ENCODE measurements around the gene BHMT.

The BHMT gene

GRCh38 chr5:79105868-79106267, 5.7 kb upstream of the BHMT start:
- no peak overlapping the region for H3K4me3 Mint-ChIP-seq
- CTCF ChIA-PET = interaction anchor here (1.3 to 3.7 kb wide), 4 partner anchors 12 to 86 kb away, joined by 3 to 22 read pairs (median 7); no protein-coding TSS in a partner anchor
- DNase-seq = no peak
- peaks cover 1% of the 10 kb centered on the region for H3K9me3 Mint-ChIP-seq
- H3K27ac Mint-ChIP-seq = no peak overlapping the region
- H3K4me1 Mint-ChIP-seq = no peaks in the 10 kb centered on the region
- H3K36me3 Mint-ChIP-seq = no peaks in the 10 kb centered on the region
- peaks cover 34% of the 10 kb centered on the region for H3K27me3 Mint-ChIP-seq

- Mint-ChIP-seq H3K36me3 (no peaks in the 10 kb centered on the region), H3K4me3 (no peak overlapping the region), H3K9me3 (no peaks in the 10 kb centered on the region)
Measured at GRCh38 chr5:79107020-79107796, 4.4 kb upstream of the BHMT start.

DNA sequence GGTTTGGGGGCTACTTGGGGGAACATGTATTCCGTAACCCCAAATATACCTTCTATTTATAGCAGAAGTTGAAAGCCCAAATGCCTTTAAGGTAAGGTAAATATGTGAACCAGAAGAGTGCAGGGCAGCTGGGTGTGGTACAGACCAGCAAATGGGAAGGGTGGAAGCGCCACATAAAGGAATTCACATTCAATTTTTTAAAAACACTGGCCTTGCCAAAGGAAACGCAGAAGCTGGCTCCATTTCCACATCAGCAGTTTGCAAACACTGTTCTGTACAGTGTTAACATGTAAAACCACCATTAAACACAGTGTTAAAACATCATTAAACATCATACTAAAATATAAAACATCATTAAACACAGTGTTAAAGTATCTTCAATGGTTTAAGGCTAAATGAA, 3.5 kb upstream of the BHMT start:
- Mint-ChIP-seq H3K4me3 (no peak overlapping the region), H3K4me1 (no peaks in the 10 kb centered on the region), H3K27ac (no peak overlapping the region), H3K36me3 (no peaks in the 10 kb centered on the region), H3K27me3 (peaks cover 54% of the 10 kb centered on the region), H3K9me3 (no peaks in the 10 kb centered on the region)
- DNase-seq = no peak
- CTCF ChIA-PET = interaction anchor here (0.6 to 3.7 kb wide), 3 partner anchors 25 to 83 kb away, joined by 3 to 22 read pairs (median 3); no protein-coding TSS in a partner anchor

More at GRCh38 chr5:79107020-79107796, 4.4 kb upstream of the BHMT start:
- CTCF ChIA-PET = interaction anchor here (0.7 to 3.7 kb wide), 4 partner anchors 26 to 602 kb away, joined by 3 to 22 read pairs (median 6); no protein-coding TSS in a partner anchor
- H3K27ac Mint-ChIP-seq = no peak overlapping the region
- H3K27me3 Mint-ChIP-seq = peaks cover 45% of the 10 kb centered on the region
- no peak for DNase-seq
- H3K4me1 Mint-ChIP-seq = no peaks in the 10 kb centered on the region

GRCh38 chr5:79108792-79109191, 2.8 kb upstream of the BHMT start:
- H3K27ac Mint-ChIP-seq = no peak overlapping the region
- no peak overlapping the region for H3K4me3 Mint-ChIP-seq
- CTCF ChIA-PET = interaction anchor here (0.6 to 3.7 kb wide), 4 partner anchors 24 to 84 kb away, joined by 3 to 22 read pairs (median 6); no protein-coding TSS in a partner anchor
- no peaks in the 10 kb centered on the region for H3K4me1 Mint-ChIP-seq
- H3K36me3 Mint-ChIP-seq = no peaks in the 10 kb centered on the region
- peaks cover 60% of the 10 kb centered on the region for H3K27me3 Mint-ChIP-seq
- no peak for DNase-seq
- H3K9me3 Mint-ChIP-seq = no peaks in the 10 kb centered on the region

GRCh38 chr5:79109527-79110492, 1.8 kb upstream of the BHMT start:
- Mint-ChIP-seq H3K27ac (no peak overlapping the region), H3K27me3 (peaks cover 58% of the 10 kb centered on the region), H3K36me3 (no peaks in the 10 kb centered on the region), H3K4me3 (no peak overlapping the region), H3K9me3 (no peaks in the 10 kb centered on the region), H3K4me1 (no peaks in the 10 kb centered on the region)
- CTCF ChIA-PET = interaction anchor here (1.1 kb wide), 1 partner anchor 85 kb away, joined by 8 read pairs; no protein-coding TSS in a partner anchor
- peak; percentile 39 for DNase-seq

DNA sequence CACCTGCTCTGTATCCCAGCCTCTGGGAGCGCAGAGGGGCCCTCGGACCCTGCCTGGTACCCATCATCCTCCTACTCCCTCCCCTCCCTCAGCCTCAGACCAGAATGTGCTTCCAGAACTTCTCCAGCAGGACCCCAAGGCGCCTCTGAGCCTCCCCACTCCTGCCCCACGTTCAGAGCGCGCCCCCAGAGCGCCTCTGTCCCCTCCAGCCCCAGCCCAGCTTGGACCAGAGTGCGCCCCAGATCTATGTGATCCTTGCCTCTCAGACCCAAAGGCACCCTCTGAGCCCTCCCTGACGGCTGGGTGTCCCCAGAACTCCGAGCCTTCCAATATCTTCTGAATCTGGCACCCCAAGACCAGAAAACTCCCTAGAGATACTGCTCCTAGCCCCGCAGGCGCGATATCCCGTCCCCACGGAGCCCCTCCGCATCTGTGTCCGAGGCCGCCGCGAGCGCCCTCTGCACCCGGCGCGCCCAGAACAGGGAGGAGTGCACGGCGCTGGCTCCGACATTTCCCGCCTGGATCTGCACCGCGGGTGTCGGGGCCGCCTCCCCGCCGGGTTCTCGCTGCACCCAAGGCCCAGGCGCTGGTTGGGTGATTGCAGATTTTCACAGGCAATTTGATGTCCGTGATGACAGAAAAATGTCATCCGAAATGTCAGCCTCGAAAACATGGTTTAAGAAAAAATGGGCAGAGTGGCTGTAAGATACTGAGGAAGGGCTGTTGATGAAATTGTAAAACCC, 522 bp downstream of the BHMT start:
- CTCF ChIA-PET = interaction anchor here (1.2 kb wide), 1 partner anchor 139 kb away, joined by 3 read pairs; no protein-coding TSS in a partner anchor
- DNase-seq = no peak
- Mint-ChIP-seq H3K9me3 (no peaks in the 10 kb centered on the region), H3K36me3 (no peaks in the 10 kb centered on the region), H3K27ac (no peak overlapping the region), H3K27me3 (peaks cover 53% of the 10 kb centered on the region), H3K4me1 (no peaks in the 10 kb centered on the region), H3K4me3 (no peak overlapping the region)

DNA sequence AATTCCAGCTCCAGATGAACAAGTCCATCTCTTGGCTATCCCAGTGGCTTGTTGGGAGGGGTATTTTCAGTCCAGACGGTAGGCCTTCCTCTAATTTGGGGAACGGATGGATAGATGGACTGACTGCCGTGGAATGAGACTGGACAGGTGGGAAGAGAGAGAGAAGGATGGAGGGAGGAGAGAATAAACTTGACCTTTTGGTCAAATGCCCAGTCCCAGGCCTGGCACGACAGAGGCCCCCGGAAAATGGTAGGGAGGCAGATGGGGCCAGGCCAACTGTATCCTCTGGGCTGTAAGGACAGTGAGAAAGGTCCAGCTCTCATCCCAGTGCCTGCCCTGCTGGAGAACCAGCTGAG, 1.1 kb downstream of the BHMT start:
- Mint-ChIP-seq H3K36me3 (no peaks in the 10 kb centered on the region), H3K27me3 (peaks cover 48% of the 10 kb centered on the region), H3K4me1 (no peaks in the 10 kb centered on the region), H3K27ac (no peak overlapping the region), H3K4me3 (no peak overlapping the region), H3K9me3 (no peaks in the 10 kb centered on the region)
- no peak for DNase-seq
- CTCF ChIA-PET = interaction anchor here (1.2 kb wide), 1 partner anchor 140 kb away, joined by 3 read pairs; no protein-coding TSS in a partner anchor

DNA sequence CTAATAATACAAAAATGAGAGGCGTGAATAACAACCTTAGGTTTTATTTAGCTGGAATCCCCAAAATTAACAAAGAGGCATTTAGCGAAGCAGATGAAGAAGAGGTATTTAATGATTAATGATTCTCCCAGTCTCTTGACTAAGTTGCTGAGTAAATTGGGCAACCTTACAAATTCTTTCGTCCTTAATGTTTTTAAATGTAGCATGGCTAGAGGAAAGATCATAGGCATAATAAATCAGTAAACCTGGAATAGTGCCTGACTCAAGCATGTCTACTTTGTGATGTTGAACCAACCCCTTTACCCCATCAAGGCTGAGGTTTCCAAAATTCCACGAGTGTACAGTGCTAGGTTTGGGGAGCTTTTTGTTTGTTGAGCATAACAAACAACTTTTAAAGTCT, 7.9 kb downstream of the BHMT start:
- H3K36me3 Mint-ChIP-seq = no peaks in the 10 kb centered on the region
- H3K9me3 Mint-ChIP-seq = no peaks in the 10 kb centered on the region
- peaks cover 10% of the 10 kb centered on the region for H3K27me3 Mint-ChIP-seq
- no peaks in the 10 kb centered on the region for H3K4me1 Mint-ChIP-seq
- no peak for DNase-seq
- H3K4me3 Mint-ChIP-seq = no peak overlapping the region
- CTCF ChIA-PET = interaction anchor here (1.5 kb wide), 1 partner anchor 14 kb away, joined by 7 read pairs; no protein-coding TSS in a partner anchor
- H3K27ac Mint-ChIP-seq = no peak overlapping the region

- Mint-ChIP-seq H3K4me3 (no peak overlapping the region), H3K4me1 (no peaks in the 10 kb centered on the region), H3K27me3 (peaks cover 10% of the 10 kb centered on the region), H3K36me3 (no peaks in the 10 kb centered on the region), H3K27ac (no peak overlapping the region), H3K9me3 (no peaks in the 10 kb centered on the region)
- no peak for DNase-seq
- CTCF ChIA-PET = interaction anchor here (1.5 kb wide), 1 partner anchor 13 kb away, joined by 7 read pairs; no protein-coding TSS in a partner anchor
Measured at GRCh38 chr5:79120221-79120620, 8.6 kb downstream of the BHMT start.

- H3K4me1 Mint-ChIP-seq = no peaks in the 10 kb centered on the region
- CTCF ChIA-PET = interaction anchor here (0.6 to 14.7 kb wide), 3 partner anchors 10 to 233 kb away, joined by 3 to 291 read pairs (median 10); no protein-coding TSS in a partner anchor
- no peaks in the 10 kb centered on the region for H3K9me3 Mint-ChIP-seq
- no peaks in the 10 kb centered on the region for H3K36me3 Mint-ChIP-seq
- peaks cover 10% of the 10 kb centered on the region for H3K27me3 Mint-ChIP-seq
- no peak overlapping the region for H3K4me3 Mint-ChIP-seq
- H3K27ac Mint-ChIP-seq = no peak overlapping the region
- no peak for DNase-seq
Measured at GRCh38 chr5:79122973-79123372, 11.4 kb downstream of the BHMT start.

- CTCF ChIA-PET = interaction anchor here (2.2 to 14.7 kb wide), 2 partner anchors 9 to 101 kb away, joined by 10 to 291 read pairs; no protein-coding TSS in a partner anchor
- Mint-ChIP-seq H3K4me3 (no peak overlapping the region), H3K27ac (no peak overlapping the region)
Measured at GRCh38 chr5:79124607-79125006, 13.0 kb downstream of the BHMT start.

GRCh38 chr5:79130781-79131180, 19.2 kb downstream of the BHMT start:
- Mint-ChIP-seq H3K4me3 (no peak overlapping the region), H3K27ac (no peak overlapping the region), H3K4me1 (peaks cover 13% of the 10 kb centered on the region), H3K36me3 (no peaks in the 10 kb centered on the region), H3K27me3 (peaks cover 12% of the 10 kb centered on the region), H3K9me3 (no peaks in the 10 kb centered on the region)
- CTCF ChIA-PET = interaction anchor here (0.6 to 14.7 kb wide), 3 partner anchors 107 to 442 kb away, joined by 3 to 291 read pairs (median 73); no protein-coding TSS in a partner anchor
- DNase-seq = no peak

More at GRCh38 chr5:79124607-79125006, 13.0 kb downstream of the BHMT start:
- H3K36me3 Mint-ChIP-seq = no peaks in the 10 kb centered on the region
- no peaks in the 10 kb centered on the region for H3K4me1 Mint-ChIP-seq
- peaks cover 17% of the 10 kb centered on the region for H3K27me3 Mint-ChIP-seq
- no peaks in the 10 kb centered on the region for H3K9me3 Mint-ChIP-seq
- no peak for DNase-seq

DNA sequence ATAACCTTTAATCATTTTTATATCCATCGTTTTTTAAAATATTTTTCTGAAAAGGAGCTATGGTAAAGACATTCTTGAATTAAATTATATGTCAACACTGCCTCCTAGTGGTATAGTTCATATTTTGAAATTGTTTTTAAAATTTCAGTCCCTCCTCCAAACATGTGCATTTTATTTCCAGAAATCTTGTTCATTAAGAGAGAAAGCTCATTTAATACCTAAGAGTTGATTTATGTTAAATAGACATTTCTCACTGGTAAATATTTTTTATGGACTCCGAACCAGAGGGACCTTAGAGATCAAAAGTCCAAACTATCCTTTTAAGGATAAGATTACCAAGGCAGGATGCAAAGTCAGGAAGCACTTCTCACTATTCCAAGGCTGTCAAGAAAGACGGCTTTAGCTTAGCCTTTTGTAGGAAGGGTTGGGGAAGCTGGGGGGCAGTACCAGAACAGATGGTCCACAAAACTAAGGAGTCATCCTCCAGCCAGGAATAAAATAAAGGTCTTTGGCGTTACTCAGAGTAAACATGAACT, 21.6 kb downstream of the BHMT start:
- H3K27ac Mint-ChIP-seq = no peak overlapping the region
- CTCF ChIA-PET = interaction anchor here (0.5 to 14.7 kb wide), 36 partner anchors 9 to 950 kb away, joined by 3 to 291 read pairs (median 4); partner anchors contain the start of gene ARSB
- H3K9me3 Mint-ChIP-seq = no peaks in the 10 kb centered on the region
- no peak for DNase-seq
- peaks cover 13% of the 10 kb centered on the region for H3K4me1 Mint-ChIP-seq
- H3K36me3 Mint-ChIP-seq = no peaks in the 10 kb centered on the region
- peaks cover 7% of the 10 kb centered on the region for H3K27me3 Mint-ChIP-seq
- H3K4me3 Mint-ChIP-seq = no peak overlapping the region
